ENCODE results near the gene PASK.

GRCh38 chr2:241107031-241107783 is 42.1 kb downstream of the PASK start:
- TF ChIP-seq CTCF (IDR thresholded peaks at IDR 0.05), result no peak
- TF ChIP-seq POLR2A (IDR thresholded peaks at IDR 0.05), result no peak
- no peak for TF ChIP-seq EP300 (IDR thresholded peaks at IDR 0.05)

All from tibial nerve (tissue), 4 donors.